ENCODE data around the gene ADAMTS9.

The ADAMTS9 gene, protein sequence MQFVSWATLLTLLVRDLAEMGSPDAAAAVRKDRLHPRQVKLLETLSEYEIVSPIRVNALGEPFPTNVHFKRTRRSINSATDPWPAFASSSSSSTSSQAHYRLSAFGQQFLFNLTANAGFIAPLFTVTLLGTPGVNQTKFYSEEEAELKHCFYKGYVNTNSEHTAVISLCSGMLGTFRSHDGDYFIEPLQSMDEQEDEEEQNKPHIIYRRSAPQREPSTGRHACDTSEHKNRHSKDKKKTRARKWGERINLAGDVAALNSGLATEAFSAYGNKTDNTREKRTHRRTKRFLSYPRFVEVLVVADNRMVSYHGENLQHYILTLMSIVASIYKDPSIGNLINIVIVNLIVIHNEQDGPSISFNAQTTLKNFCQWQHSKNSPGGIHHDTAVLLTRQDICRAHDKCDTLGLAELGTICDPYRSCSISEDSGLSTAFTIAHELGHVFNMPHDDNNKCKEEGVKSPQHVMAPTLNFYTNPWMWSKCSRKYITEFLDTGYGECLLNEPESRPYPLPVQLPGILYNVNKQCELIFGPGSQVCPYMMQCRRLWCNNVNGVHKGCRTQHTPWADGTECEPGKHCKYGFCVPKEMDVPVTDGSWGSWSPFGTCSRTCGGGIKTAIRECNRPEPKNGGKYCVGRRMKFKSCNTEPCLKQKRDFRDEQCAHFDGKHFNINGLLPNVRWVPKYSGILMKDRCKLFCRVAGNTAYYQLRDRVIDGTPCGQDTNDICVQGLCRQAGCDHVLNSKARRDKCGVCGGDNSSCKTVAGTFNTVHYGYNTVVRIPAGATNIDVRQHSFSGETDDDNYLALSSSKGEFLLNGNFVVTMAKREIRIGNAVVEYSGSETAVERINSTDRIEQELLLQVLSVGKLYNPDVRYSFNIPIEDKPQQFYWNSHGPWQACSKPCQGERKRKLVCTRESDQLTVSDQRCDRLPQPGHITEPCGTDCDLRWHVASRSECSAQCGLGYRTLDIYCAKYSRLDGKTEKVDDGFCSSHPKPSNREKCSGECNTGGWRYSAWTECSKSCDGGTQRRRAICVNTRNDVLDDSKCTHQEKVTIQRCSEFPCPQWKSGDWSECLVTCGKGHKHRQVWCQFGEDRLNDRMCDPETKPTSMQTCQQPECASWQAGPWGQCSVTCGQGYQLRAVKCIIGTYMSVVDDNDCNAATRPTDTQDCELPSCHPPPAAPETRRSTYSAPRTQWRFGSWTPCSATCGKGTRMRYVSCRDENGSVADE (N-terminal part only)

DNA sequence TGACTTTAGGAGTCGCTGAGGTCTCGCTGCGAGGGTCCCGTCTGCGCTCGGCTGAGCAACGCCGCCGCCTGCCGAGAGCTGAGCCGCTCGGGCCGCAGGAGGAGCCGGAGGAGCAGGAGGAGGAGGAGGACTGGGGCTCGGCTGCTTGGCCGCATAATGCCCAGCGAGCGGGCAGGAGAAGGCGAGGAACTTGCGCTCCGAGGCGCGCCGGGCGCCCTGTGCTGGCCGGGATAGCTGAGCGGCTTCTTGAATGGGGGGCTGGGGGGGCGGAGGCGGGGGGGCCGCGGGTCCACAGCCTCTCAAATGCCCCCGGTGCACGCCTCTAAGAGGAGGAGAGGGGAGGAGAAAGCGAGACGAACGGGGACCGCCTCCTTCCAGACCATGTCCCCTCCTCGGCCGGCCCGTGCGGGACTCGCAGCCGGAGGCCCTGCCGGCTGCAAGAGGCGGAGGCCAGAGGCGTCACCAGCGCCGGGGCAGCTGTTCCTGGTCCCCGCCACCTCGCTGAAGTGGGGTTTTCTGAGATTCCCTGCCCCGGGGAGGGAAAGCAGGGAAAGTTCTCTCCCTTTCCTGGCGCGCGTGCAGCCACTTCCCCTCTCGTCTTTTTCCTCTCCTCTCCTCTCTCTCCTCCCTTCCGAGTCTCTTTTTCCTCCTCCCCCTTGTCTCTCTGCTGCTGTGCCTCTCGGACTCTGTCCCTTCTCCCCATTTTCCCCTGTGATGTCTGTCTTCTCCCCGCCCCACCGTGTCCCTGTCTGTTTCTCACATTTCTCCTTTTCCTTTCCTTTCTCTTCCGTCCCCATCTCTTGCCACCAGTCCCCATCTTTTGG, at the start of gene ADAMTS9:
Gene ADAMTS9, minus strand, starts transcription at position 220 of the 824 bp plus-strand sequence. CDS start 343 bp downstream, outside the sequence.
- H3K4me3 Mint-ChIP-seq: no peak within 1 kb of the TSS
- H3K36me3 Mint-ChIP-seq (ENCODE audit: low read depth): no peaks in the 10 kb centered on the region
- H3K27ac Mint-ChIP-seq: no peak within 1 kb of the TSS
- peaks cover 62% of the 10 kb centered on the region for H3K27me3 Mint-ChIP-seq
- H3K4me1 Mint-ChIP-seq (ENCODE audit: low read depth): peaks cover 6% of the 10 kb centered on the region
- no peaks in the 10 kb centered on the region for H3K9me3 Mint-ChIP-seq

DNA sequence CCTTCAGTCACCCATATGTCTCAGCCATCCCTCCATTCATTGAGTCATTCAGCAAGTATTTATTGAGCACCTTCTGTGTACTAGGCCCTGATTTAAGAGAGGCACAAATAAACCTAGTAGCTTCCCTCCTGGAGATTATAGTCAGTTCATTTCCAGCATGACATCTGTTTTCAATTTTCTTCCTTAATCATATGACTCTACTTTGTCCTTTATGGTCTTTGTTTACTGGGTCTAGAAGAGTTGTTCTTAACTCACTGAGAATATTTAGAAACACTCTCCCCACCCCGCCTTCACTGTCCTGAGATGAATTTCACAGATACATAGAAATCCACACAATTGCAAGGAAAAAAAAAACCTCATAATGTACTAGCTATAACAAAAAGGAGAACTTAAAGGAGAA, 44.8 kb upstream of the ADAMTS9 start:
- no peak overlapping the region for H3K27ac Mint-ChIP-seq
- no peaks in the 10 kb centered on the region for H3K4me1 Mint-ChIP-seq (ENCODE audit: low read depth)
- peaks cover 9% of the 10 kb centered on the region for H3K9me3 Mint-ChIP-seq
- no peaks in the 10 kb centered on the region for H3K27me3 Mint-ChIP-seq
- no peaks in the 10 kb centered on the region for H3K36me3 Mint-ChIP-seq (ENCODE audit: low read depth)
- H3K4me3 Mint-ChIP-seq: no peak overlapping the region

DNA sequence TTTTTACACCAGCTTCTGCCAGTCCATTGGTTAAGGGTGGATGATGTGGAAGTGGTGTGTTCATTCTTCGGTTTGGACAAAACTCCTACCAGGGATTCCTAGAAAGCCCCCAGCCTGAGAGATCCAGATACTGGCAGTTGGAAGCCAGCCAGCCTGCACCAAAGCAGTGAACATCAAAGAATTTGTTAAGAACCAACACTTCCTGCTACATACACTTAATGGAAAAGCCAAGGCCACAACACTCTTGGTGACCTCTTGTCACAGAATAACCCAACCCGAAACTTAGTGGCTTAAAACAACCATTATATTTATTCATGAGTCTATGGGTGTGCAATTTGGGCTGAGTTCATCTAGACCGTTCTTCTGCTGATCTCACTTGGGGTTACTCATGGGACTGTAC, 42.9 kb upstream of the ADAMTS9 start:
- Mint-ChIP-seq H3K4me1 (ENCODE audit: low read depth) (no peaks in the 10 kb centered on the region), H3K36me3 (ENCODE audit: low read depth) (no peaks in the 10 kb centered on the region), H3K4me3 (no peak overlapping the region), H3K27me3 (no peaks in the 10 kb centered on the region), H3K9me3 (peaks cover 9% of the 10 kb centered on the region), H3K27ac (no peak overlapping the region)

DNA sequence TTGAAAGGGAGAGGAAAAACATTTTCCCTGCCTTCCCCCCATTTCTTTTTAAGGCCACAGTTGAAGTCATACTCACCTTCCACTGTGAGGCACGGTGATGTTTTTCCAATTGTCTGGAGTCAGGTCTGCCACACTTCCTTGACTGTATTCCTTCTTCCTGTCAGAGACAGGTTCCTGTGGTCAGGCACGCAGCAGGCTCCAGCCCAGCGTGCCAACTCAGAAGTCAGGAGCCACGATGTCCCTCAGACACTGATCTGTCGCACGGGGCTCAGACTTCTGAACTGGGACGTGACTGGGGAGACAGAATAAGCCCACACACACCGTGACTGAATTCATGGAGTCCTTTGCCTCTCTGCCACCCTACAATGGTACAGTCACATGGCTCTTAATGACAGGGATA, 41.2 kb upstream of the ADAMTS9 start:
- H3K9me3 Mint-ChIP-seq: peaks cover 9% of the 10 kb centered on the region
- H3K27me3 Mint-ChIP-seq: no peaks in the 10 kb centered on the region
- H3K4me3 Mint-ChIP-seq: no peak overlapping the region
- no peak overlapping the region for H3K27ac Mint-ChIP-seq
- H3K36me3 Mint-ChIP-seq (ENCODE audit: low read depth): no peaks in the 10 kb centered on the region
- no peaks in the 10 kb centered on the region for H3K4me1 Mint-ChIP-seq (ENCODE audit: low read depth)

DNA sequence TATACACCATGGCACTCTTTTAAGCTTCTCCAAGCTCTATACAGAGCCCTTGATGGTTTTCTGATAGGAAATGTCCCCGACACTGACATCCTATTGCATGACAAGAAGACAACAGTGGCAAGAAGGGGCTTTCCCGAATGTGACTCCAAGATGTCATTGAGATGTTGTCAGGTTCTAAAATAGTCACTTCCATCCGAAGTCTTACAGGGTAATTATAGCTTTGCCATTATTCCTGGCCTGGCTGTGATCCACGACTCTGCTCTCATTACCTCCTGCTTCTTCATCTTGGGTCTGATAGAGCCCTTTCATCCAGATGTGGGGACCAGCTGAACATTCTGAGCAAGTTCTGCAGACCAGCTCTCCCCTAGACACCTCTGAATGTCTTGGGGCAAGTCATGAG, 40.6 kb upstream of the ADAMTS9 start:
- Mint-ChIP-seq H3K4me1 (ENCODE audit: low read depth) (no peaks in the 10 kb centered on the region), H3K36me3 (ENCODE audit: low read depth) (no peaks in the 10 kb centered on the region), H3K27me3 (no peaks in the 10 kb centered on the region), H3K27ac (no peak overlapping the region), H3K9me3 (peaks cover 6% of the 10 kb centered on the region), H3K4me3 (no peak overlapping the region)

DNA sequence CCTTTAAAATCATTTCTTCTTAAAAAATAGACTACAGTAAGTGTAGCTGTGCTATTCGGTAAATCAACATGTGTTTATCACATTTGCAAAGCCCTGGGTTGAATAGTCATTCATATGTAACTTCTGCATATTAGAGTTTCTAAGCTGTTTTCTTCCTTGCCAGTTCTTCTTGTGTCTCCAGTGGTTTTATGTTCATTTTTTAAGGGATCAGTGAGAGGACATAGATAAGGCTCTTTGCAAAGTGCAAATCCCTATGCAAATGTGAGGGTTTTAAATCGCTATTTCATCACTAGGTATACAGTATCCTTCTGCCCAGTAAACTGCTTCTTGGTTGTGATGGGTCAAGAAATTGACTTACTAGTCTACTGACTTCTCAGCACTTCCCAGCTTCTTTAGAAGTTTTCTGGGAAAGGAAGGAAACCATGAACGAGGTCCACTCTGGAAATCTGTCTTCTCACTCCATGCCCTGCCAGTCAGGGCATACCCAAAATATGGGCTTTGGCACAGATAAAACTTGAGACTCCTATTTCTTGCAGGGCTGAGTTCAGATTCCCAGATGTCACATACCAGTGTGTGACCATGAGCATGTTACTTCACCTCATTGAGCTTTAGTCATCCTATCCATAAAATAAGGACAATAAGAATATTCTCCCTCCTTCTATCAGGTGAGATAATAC, 38.8 kb upstream of the ADAMTS9 start:
- Mint-ChIP-seq H3K27ac (no peak overlapping the region), H3K4me3 (no peak overlapping the region), H3K9me3 (no peaks in the 10 kb centered on the region), H3K4me1 (ENCODE audit: low read depth) (no peaks in the 10 kb centered on the region), H3K36me3 (ENCODE audit: low read depth) (no peaks in the 10 kb centered on the region), H3K27me3 (no peaks in the 10 kb centered on the region)

DNA sequence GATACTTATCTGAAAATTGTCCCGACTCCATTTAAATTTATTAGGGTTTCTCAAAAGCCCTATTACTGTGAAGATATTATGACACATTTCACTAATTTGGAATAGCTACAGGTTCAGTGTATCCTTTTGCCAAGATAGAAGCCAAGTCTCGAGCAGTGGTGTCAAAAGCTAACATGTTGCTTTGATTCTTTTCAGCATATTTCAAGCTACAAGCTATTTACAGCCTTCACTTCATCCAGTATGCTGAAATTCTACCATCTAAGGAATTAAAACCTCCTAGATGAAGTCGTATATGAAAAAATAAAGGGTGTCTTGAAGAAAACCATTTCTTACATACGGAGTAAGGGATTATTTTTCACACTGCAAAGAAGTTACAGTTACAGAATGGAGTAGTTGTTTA, 31.2 kb upstream of the ADAMTS9 start:
- H3K9me3 Mint-ChIP-seq: no peaks in the 10 kb centered on the region
- H3K27ac Mint-ChIP-seq: no peak overlapping the region
- H3K4me3 Mint-ChIP-seq: no peak overlapping the region
- no peaks in the 10 kb centered on the region for H3K36me3 Mint-ChIP-seq (ENCODE audit: low read depth)
- no peaks in the 10 kb centered on the region for H3K27me3 Mint-ChIP-seq
- H3K4me1 Mint-ChIP-seq (ENCODE audit: low read depth): no peaks in the 10 kb centered on the region

DNA sequence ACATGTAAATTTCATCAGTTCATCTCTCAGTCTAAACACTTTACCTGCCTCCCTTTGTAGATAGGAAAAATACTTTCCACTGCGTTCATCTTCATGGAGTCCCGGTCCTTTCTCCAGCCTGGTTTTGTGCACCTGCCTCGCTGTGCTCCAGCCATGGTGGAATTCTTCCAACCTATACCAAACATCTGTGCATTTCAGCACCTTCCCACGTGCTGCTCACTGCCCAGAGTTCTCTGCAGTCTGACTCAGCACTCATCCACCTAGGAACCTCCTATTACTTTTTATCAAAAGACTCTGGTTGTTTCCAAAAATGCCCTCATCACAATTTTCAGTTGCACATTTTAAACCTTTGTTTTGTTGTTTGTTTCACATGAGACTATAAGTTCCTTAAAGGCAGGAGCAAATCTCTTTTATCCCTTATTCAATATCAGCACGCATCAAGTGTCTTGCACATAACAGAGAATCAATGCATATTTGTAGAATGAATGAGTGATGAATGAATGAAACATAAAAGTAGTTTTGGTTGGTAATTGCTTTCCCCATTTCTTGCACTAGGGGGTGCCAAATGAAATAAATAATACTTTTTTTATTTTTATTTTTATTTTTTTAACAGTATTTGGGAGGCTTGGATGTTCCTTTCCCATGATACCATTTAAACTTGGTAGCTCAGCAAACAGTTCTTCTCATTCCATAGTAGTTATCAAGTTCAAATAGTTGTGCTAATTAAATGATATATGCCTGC, 30.2 kb upstream of the ADAMTS9 start:
- Mint-ChIP-seq H3K27ac (no peak overlapping the region), H3K36me3 (ENCODE audit: low read depth) (no peaks in the 10 kb centered on the region), H3K27me3 (no peaks in the 10 kb centered on the region), H3K4me1 (ENCODE audit: low read depth) (no peaks in the 10 kb centered on the region), H3K4me3 (no peak overlapping the region), H3K9me3 (no peaks in the 10 kb centered on the region)

DNA sequence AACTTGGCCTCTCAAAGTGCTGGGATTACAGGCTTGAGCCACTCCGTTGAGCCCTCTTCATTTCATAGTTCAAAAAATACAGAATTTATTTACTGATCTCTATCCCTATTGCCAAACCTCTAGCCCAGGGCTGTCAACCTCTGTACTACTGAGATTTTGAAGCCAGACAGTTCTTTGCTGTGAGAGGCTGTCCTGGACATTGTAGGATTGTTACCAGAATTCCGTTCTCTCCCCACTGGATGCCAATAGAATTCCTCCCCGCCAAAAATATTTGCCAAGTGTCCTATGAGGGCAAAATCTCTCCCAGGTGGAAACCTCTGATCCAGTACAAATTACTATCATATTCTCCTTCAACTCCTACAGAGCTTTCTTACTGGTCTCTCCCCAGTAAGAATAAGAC, 29.6 kb upstream of the ADAMTS9 start:
- no peaks in the 10 kb centered on the region for H3K9me3 Mint-ChIP-seq
- H3K36me3 Mint-ChIP-seq (ENCODE audit: low read depth): no peaks in the 10 kb centered on the region
- H3K4me3 Mint-ChIP-seq: no peak overlapping the region
- H3K27me3 Mint-ChIP-seq: no peaks in the 10 kb centered on the region
- no peak overlapping the region for H3K27ac Mint-ChIP-seq
- no peaks in the 10 kb centered on the region for H3K4me1 Mint-ChIP-seq (ENCODE audit: low read depth)

DNA sequence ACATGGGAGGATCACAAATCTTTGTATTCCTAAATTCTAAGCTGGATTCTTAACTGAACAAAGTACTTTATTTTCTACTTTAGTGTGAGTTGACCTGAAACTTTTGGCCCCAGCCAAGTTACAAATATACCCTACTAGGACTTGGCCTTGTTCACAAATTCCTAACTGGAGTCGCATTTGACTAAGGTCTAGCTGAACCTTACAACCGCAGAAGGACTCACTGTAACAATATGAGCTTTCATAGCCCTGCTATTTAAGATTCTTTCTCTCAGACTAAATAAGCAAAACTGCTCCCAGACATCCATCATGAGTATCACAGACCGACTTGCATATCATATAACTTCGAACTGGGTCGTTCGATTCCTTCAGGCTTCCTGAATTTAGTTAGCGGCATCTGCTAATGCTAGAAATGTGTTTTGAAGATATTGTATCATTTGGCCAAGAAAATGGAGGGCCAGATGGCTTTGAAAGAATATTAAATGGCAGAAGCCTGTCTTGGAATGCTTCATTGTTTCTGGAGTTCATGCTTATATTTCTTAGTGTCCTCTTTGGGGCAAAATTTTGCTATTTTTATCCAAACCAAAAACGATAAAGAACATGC, 28.4 kb upstream of the ADAMTS9 start:
- no peak overlapping the region for H3K27ac Mint-ChIP-seq
- H3K27me3 Mint-ChIP-seq: no peaks in the 10 kb centered on the region
- H3K4me3 Mint-ChIP-seq: no peak overlapping the region
- no peaks in the 10 kb centered on the region for H3K9me3 Mint-ChIP-seq
- H3K36me3 Mint-ChIP-seq (ENCODE audit: low read depth): no peaks in the 10 kb centered on the region
- no peaks in the 10 kb centered on the region for H3K4me1 Mint-ChIP-seq (ENCODE audit: low read depth)

DNA sequence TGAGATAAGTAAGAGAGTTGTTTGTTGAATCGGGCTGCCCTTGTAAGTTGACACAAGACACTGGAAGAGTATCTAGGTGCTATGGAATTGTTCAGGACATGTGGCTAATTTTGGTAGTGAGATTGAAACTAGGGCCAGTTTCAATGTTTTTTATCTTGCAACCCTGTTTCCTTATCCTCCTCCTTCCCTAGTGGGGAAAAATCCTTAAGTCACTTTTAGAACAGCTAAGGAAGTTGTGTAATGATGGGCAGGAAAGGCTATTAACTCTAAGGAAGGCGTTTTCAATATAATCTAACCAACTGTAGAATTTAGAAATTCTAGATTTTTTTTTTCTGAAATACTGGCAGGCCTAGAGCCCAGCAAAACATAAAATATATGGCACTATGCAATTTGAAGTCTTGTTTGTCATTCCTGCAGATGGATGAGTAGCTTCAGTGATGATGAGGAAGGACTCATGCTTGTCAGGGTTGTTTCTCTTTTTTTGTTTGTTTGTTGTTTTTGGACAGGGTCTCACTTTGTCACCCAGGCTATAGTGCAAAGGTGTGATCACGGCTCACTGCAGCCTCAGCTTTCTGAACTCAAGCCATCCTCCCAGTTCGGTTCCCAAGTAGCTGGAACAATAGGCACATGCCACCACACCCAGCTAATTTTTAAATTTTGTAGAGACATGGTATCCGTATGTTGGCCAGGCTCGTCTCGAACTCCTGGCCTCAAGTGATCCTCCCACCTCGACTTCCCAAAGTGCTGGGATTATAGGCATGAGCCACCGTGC, 27.6 kb upstream of the ADAMTS9 start:
- H3K9me3 Mint-ChIP-seq: no peaks in the 10 kb centered on the region
- no peaks in the 10 kb centered on the region for H3K36me3 Mint-ChIP-seq (ENCODE audit: low read depth)
- no peaks in the 10 kb centered on the region for H3K27me3 Mint-ChIP-seq
- no peaks in the 10 kb centered on the region for H3K4me1 Mint-ChIP-seq (ENCODE audit: low read depth)
- H3K4me3 Mint-ChIP-seq: no peak overlapping the region
- H3K27ac Mint-ChIP-seq: no peak overlapping the region

DNA sequence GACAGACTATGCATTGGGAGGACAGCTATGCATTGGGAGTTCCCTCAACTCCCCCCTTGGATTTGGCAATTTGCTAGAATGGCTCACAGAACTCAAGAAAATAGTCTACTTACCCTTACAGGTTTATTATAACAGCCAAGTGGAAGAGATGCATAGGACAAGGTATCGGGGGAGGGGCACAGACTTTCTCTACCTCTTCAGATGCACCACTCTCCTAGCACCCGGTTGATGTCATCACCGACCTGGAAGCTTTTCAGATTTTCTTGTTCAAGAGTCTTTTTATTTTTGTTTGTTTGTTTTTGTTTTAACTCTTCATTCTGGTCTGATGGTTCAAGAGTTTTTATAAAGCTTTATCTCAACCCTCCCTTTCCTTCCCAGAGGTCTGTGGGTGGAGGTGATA, 20.7 kb upstream of the ADAMTS9 start:
- Mint-ChIP-seq H3K4me3 (no peak overlapping the region), H3K27ac (no peak overlapping the region), H3K9me3 (peaks cover 11% of the 10 kb centered on the region), H3K27me3 (no peaks in the 10 kb centered on the region), H3K4me1 (ENCODE audit: low read depth) (no peaks in the 10 kb centered on the region), H3K36me3 (ENCODE audit: low read depth) (no peaks in the 10 kb centered on the region)

Measured in stimulated activated naive CD8-positive, alpha-beta T cell treated with anti-CD3 and anti-CD28 coated beads, Interleukin-15, Interleukin-2, amounts not matched to agents 100 ng/mL and 50 ng/mL, for 24 hours (primary cell).